ENCODE measurements around the gene PRRC2C. TPM values are rescaled to one million over a fixed set of nuclear protein-coding genes. Genes with fewer than 3 reads are reported as not detected.

The PRRC2C gene
- total RNA-seq, 1 experiment from 2014 or later = 136 TPM

DNA sequence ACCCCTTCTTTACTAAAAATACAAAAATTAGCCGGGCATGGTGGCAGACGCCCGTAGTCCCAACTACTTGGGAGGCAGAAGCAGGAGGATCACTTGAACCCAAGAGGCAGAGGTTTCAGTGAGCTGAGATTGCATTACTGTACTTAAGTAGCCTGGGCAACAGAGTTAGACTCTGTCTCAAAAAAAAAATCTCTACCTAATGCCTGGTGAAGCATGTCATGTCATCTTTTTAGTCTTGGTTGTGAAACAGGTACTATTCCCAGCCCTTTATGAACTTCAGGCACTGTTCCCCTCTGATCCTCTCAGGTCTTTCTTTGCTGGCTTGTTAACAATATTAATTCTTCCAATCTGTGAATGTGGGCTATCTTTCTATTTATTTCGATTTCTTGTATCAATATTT, 22.1 kb downstream of the PRRC2C start:
- no TSS peak for BruUV-seq (replicated peaks)
- Histone ChIP-seq H3K4me1 (replicated peaks; ENCODE audit: insufficient read depth) (no peaks in the 10 kb centered on the region), H3K79me2 (ENCODE audit: low read depth) (peaks cover 100% of the 10 kb centered on the region), H3K27me3 (ENCODE audit: insufficient read depth, low read depth) (no peaks in the 10 kb centered on the region), H3K4me3 (no peak overlapping the region), H3K4me2 (no peak overlapping the region), H3F3A (ENCODE audit: insufficient read depth, low read depth) (0 out of 2 replicates have a peak, but pooled peaks cover 5% of the 10 kb centered on the region), H3K9me3 (ENCODE audit: insufficient read depth, low read depth) (no peaks in the 10 kb centered on the region), H4K20me1 (ENCODE audit: insufficient read depth) (peaks cover 100% of the 10 kb centered on the region), H2AFZ (no peak overlapping the region), H3K9me2 (ENCODE audit: insufficient read depth) (no peaks in the 10 kb centered on the region), H3K27ac (no peak overlapping the region), H3K36me3 (ENCODE audit: low read depth) (0 out of 2 replicates have a peak, but pooled peaks cover 6% of the 10 kb centered on the region)
- no peak for DNase-seq
- TF ChIP-seq, protein P1, sequence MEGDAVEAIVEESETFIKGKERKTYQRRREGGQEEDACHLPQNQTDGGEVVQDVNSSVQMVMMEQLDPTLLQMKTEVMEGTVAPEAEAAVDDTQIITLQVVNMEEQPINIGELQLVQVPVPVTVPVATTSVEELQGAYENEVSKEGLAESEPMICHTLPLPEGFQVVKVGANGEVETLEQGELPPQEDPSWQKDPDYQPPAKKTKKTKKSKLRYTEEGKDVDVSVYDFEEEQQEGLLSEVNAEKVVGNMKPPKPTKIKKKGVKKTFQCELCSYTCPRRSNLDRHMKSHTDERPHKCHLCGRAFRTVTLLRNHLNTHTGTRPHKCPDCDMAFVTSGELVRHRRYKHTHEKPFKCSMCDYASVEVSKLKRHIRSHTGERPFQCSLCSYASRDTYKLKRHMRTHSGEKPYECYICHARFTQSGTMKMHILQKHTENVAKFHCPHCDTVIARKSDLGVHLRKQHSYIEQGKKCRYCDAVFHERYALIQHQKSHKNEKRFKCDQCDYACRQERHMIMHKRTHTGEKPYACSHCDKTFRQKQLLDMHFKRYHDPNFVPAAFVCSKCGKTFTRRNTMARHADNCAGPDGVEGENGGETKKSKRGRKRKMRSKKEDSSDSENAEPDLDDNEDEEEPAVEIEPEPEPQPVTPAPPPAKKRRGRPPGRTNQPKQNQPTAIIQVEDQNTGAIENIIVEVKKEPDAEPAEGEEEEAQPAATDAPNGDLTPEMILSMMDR (conservative IDR thresholded peaks at IDR 0.05) = no peak
- no peak for TF ChIP-seq EZH2 (IDR thresholded peaks at IDR 0.05; ENCODE audit: low read depth)
- POLR2A ChIA-PET (ENCODE audit: unreplicated experiment) = no interaction called here
- CTCF ChIA-PET = no interaction called here
- intact Hi-C loops (cut with micrococcal nuclease; ENCODE audit: unreplicated experiment) = no loop called here

- H3K4me2 ChIP-seq = no peak overlapping the region
These were observed 23.9 kb downstream of the PRRC2C start for GRCh38 chr1:171509191-171509590.

GRCh38 chr1:171513743-171514142, 28.4 kb downstream of the PRRC2C start:
- no peak overlapping the region for H3K27ac ChIP-seq
- H3F3A ChIP-seq (ENCODE audit: insufficient read depth, low read depth) = 0 out of 2 replicates have a peak, but pooled peaks cover 9% of the 10 kb centered on the region
- DNase-seq = no peak
- H3K4me1 ChIP-seq (replicated peaks; ENCODE audit: insufficient read depth) = no peaks in the 10 kb centered on the region
- intact Hi-C loops (cut with micrococcal nuclease; ENCODE audit: unreplicated experiment) = no loop called here
- H4K20me1 ChIP-seq (ENCODE audit: insufficient read depth) = peaks cover 71% of the 10 kb centered on the region
- peaks cover 50% of the 10 kb centered on the region for H3K36me3 ChIP-seq (ENCODE audit: low read depth)
- no peak overlapping the region for H3K4me3 ChIP-seq
- peaks cover 62% of the 10 kb centered on the region for H3K79me2 ChIP-seq (ENCODE audit: low read depth)
- POLR2A ChIA-PET (ENCODE audit: unreplicated experiment) = no interaction called here
- H3K9me3 ChIP-seq (ENCODE audit: insufficient read depth, low read depth) = no peaks in the 10 kb centered on the region
- BruUV-seq (replicated peaks) = no TSS peak
- CTCF ChIA-PET = no interaction called here
- no peak overlapping the region for H2AFZ ChIP-seq
- TF ChIP-seq EZH2 (IDR thresholded peaks at IDR 0.05; ENCODE audit: low read depth) = no peak
- TF ChIP-seq, protein P1 (conservative IDR thresholded peaks at IDR 0.05) = no peak
- H3K9me2 ChIP-seq (ENCODE audit: insufficient read depth) = no peaks in the 10 kb centered on the region
- H3K27me3 ChIP-seq (ENCODE audit: insufficient read depth, low read depth) = no peaks in the 10 kb centered on the region
- no peak overlapping the region for H3K4me2 ChIP-seq

More at GRCh38 chr1:171509191-171509590, 23.9 kb downstream of the PRRC2C start:
- no TSS peak for BruUV-seq (replicated peaks)
- Histone ChIP-seq H2AFZ (no peak overlapping the region), H3K79me2 (ENCODE audit: low read depth) (peaks cover 100% of the 10 kb centered on the region), H3K27me3 (ENCODE audit: insufficient read depth, low read depth) (no peaks in the 10 kb centered on the region), H3K36me3 (ENCODE audit: low read depth) (peaks cover 22% of the 10 kb centered on the region; the same call in 1 of the 2 replicates), H3K4me1 (replicated peaks; ENCODE audit: insufficient read depth) (no peaks in the 10 kb centered on the region), H3K9me2 (ENCODE audit: insufficient read depth) (no peaks in the 10 kb centered on the region), H3K9me3 (ENCODE audit: insufficient read depth, low read depth) (no peaks in the 10 kb centered on the region), H3F3A (ENCODE audit: insufficient read depth, low read depth) (0 out of 2 replicates have a peak, but pooled peaks cover 5% of the 10 kb centered on the region), H4K20me1 (ENCODE audit: insufficient read depth) (peaks cover 98% of the 10 kb centered on the region), H3K27ac (no peak overlapping the region), H3K4me3 (no peak overlapping the region)
- CTCF ChIA-PET = no interaction called here
- intact Hi-C loops (cut with micrococcal nuclease; ENCODE audit: unreplicated experiment) = no loop called here
- POLR2A ChIA-PET (ENCODE audit: unreplicated experiment) = no interaction called here
- TF ChIP-seq, protein P1 (conservative IDR thresholded peaks at IDR 0.05) = no peak
- TF ChIP-seq EZH2 (IDR thresholded peaks at IDR 0.05; ENCODE audit: low read depth) = no peak
- DNase-seq = no peak

Data from PC-9 (cell line).